Thoracic aorta (tissue), 2 donors: ENCODE data around the gene WNT4. TPM values are rescaled to one million over a fixed set of nuclear protein-coding genes. Genes with fewer than 3 reads are reported as not detected.

Experiments
- ATAC-seq: fragments of 150-250 bp; one replicate; pipeline ENCODE4 v1.8.0; 2017; ENCODE audit warnings: low read depth; ENCODE audit not compliant: insufficient number of reproducible peaks, low FRiP score
- DNase-seq: peaks from one replicate; pipeline ENCODE4 v3.0.0-alpha.2; 2020; ENCODE audit warnings: low spot score
- H3K27ac ChIP-seq, 2 donors: fragments of 200-600 bp; sonication (generic); 1 replicate in 1 of 2; 2 replicates in 1 of 2; pipeline ENCODE4 v1.5.1; 2016; ENCODE audit warnings: mild to moderate bottlenecking in 2 of 2, moderate library complexity in 2 of 2
- H3K27me3 ChIP-seq: fragments of 200-600 bp; sonication (generic); replicated peaks from 2 replicates; pipeline ENCODE4 v1.6.0; 2016; ENCODE audit warnings: mild to moderate bottlenecking; ENCODE audit not compliant: insufficient read depth
- H3K36me3 ChIP-seq: fragments of 200-600 bp; sonication (generic); one replicate; pipeline ENCODE4 v1.5.1; 2016
- H3K4me1 ChIP-seq, 2 donors: fragments of 200-600 bp; sonication (generic); 1 replicate in 1 of 2; 2 replicates in 1 of 2; pipeline versions ENCODE4 v1.5.1 to v1.6.0; 2016; ENCODE audit warnings: low read depth in 2 of 2, mild to moderate bottlenecking in 1 of 2; ENCODE audit not compliant: control insufficient read depth in 1 of 2
- H3K4me3 ChIP-seq: fragments of 200-600 bp; sonication (generic); 2 replicates; pipeline ENCODE4 v1.5.1; 2016; ENCODE audit warnings: mild to moderate bottlenecking
- H3K9me3 ChIP-seq: fragments of 200-600 bp; sonication (generic); 2 replicates; pipeline ENCODE4 v1.5.1; 2016
- CTCF ChIP-seq: fragments of 200-600 bp; sonication (generic); IDR thresholded peaks from one replicate; pipeline ENCODE4 v1.5.1; 2019; ENCODE audit warnings: antibody characterized with exemption
- total RNA-seq, 2 donors: library from RNA; depleted of rRNA; stranded (reverse); fragments of >200 nt; gene quantifications; one replicate each; pipeline versions ENCODE4 v1.1.0 to v1.2.3, GENCODE V29; 2016

The WNT4 gene
- total RNA-seq, 2 donors from 2014 or later = not detected

- H3K4me1 ChIP-seq = no peaks in the 10 kb centered on the region
- peaks cover 6% of the 10 kb centered on the region for H3K36me3 ChIP-seq
- no peak for ATAC-seq
- no peak overlapping the region for H3K4me3 ChIP-seq
- DNase-seq = no peak
- H3K27me3 ChIP-seq = no peaks in the 10 kb centered on the region
- H3K9me3 ChIP-seq = no peaks in the 10 kb centered on the region
- no peak overlapping the region for H3K27ac ChIP-seq
- no peak for TF ChIP-seq CTCF
Observed at GRCh38 chr1:22123901-22124404, 18.9 kb downstream of the WNT4 start.

GRCh38 chr1:22123071-22123390 is 19.9 kb downstream of the WNT4 start:
- Histone ChIP-seq H3K27me3 (no peaks in the 10 kb centered on the region), H3K27ac (no peak overlapping the region), H3K9me3 (no peaks in the 10 kb centered on the region), H3K4me3 (no peak overlapping the region), H3K4me1 (no peaks in the 10 kb centered on the region), H3K36me3 (peaks cover 15% of the 10 kb centered on the region)
- no peak for ATAC-seq
- no peak for DNase-seq
- TF ChIP-seq CTCF = no peak

- Histone ChIP-seq H3K27me3 (no peaks in the 10 kb centered on the region), H3K4me3 (no peak overlapping the region), H3K4me1 (no peaks in the 10 kb centered on the region), H3K36me3 (peaks cover 15% of the 10 kb centered on the region), H3K27ac (no peak overlapping the region), H3K9me3 (no peaks in the 10 kb centered on the region)
- no peak for TF ChIP-seq CTCF
- DNase-seq (no peak), ATAC-seq (no peak)
Observed at GRCh38 chr1:22122273-22123070, 20.4 kb downstream of the WNT4 start.

- no peak overlapping the region for H3K27ac ChIP-seq
Observed at GRCh38 chr1:22121421-22121911, 21.4 kb downstream of the WNT4 start.

GRCh38 chr1:22120469-22120790 is 22.5 kb downstream of the WNT4 start:
- no peak overlapping the region for H3K4me3 ChIP-seq
- no peaks in the 10 kb centered on the region for H3K9me3 ChIP-seq
- ATAC-seq (no peak), DNase-seq (no peak)
- no peaks in the 10 kb centered on the region for H3K27me3 ChIP-seq
- no peak overlapping the region for H3K27ac ChIP-seq
- peaks cover 0 to under 1% of the 10 kb centered on the region in 2 donors for H3K4me1 ChIP-seq
- TF ChIP-seq CTCF = no peak
- peaks cover 15% of the 10 kb centered on the region for H3K36me3 ChIP-seq

More at GRCh38 chr1:22121421-22121911, 21.4 kb downstream of the WNT4 start:
- ATAC-seq (no peak), DNase-seq (no peak)
- Histone ChIP-seq H3K9me3 (no peaks in the 10 kb centered on the region), H3K4me1 (no peaks in the 10 kb centered on the region), H3K36me3 (peaks cover 15% of the 10 kb centered on the region), H3K4me3 (no peak overlapping the region), H3K27me3 (no peaks in the 10 kb centered on the region)
- no peak for TF ChIP-seq CTCF
